Activated CD4-positive, alpha-beta T cell treated with anti-CD3 and anti-CD28 coated beads for 24 hours (primary cell): ENCODE results near the gene FAM13A.

Experiments
- DNase-seq, 2 donors: peaks; one replicate each; pipeline ENCODE4 v3.0.0-alpha.2; 2020; ENCODE audit warnings: low read depth in 2 of 2

Gene FAM13A

DNA sequence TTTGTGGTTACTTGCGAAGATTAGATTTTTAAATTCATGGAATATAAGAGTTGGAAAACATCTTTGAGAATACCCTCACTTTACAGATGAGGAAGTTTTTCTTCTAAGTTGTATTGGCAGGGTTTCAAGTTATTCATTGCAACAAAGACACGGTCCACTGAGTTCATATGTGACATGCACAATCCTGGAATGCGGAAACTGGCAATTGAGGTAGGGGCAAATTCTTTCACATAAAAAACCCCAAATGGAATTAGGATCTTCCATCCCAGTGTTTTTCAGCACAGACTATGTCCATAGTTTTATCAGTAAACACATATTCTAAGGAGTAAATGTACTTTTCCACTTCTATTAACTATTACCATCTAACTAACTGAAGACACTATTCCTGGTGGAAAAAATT is 277.6 kb downstream of the FAM13A start:
- DNase-seq = no peak

- DNase-seq = no peak
These were observed 281.5 kb downstream of the FAM13A start for GRCh38 chr4:88775529-88775928.

GRCh38 chr4:88775026-88775425 is 282.0 kb downstream of the FAM13A start:
- DNase-seq = no peak

- no peak for DNase-seq
These were observed 285.0 kb downstream of the FAM13A start for GRCh38 chr4:88771883-88772450.

GRCh38 chr4:88765729-88766128 is 291.3 kb downstream of the FAM13A start:
- DNase-seq = no peak

- DNase-seq = no peak
These were observed 293.9 kb downstream of the FAM13A start for GRCh38 chr4:88763075-88763474.

DNA sequence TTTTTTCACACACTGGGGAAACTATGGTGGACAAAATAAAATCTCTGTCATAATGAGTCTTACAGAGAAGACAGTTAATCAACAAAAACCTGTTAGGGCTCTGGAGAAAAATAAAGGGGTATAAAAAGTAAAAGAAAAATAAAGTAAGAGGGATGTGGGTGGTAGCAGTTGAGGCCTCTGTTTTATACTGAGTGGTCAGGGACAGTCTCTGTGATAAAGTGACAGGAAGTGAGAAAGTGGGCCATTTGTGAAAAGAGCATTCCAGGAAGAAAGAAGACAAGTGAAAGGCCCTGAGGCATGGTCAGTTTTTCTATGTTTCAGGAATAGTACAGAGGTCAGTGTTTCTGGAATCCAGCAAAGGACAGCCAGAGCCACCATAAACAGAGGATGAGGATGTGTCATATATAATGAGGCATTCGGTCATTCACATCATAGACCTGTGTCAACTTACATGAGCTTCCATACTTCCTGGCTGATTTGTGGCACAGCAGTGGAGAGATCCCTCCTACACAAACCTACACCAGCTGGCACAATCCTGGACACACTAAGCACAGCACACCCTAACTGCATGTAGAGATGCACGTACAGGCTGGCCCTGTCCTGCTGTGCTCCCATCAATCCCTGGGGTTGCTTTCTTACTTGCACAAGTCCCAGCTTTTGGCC is 295.0 kb downstream of the FAM13A start:
- DNase-seq = no peak

GRCh38 chr4:88761342-88761741 is 295.6 kb downstream of the FAM13A start:
- DNase-seq = no peak

GRCh38 chr4:88759895-88760290 is 297.1 kb downstream of the FAM13A start:
- no peak for DNase-seq

DNA sequence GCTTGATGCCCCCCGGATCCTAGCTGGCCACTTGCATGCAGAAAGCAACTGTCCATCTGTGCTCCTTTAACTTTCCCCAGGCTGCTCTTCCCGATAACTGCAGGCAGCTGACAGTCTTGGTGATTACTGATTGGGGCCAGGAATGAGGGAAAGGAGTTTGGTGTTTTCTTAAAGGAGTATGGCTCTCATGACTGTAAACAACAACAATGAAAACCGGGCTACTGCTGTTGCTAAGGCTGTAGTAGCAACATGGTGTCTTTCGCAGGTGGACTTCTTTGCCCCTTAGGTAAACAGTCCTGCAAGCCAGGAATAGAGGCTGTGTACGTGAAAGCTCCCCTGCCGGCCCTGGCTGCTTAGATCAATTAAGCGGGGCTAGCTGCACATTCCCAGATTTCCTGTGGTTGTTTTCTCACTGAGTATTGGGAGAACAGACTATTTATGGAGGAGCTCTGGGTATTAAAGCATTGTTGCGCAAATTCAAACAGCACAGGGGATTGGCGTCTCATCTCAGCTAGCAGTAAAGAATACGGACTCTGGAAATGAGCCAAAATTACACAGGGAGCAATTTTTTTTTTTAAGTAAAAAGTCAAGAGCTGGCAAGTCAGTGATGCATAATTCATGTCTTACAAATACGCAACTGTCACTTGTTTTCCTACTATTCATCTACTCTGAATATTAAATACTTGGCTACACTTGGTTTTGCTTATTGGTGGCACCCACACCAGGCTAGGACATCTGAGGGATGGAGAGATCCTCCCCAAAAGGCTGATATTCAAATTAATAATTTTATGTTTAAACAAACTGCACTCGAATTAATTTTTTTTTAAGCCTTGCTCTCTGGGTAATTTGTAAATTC is 297.7 kb downstream of the FAM13A start:
- no peak for DNase-seq

DNA sequence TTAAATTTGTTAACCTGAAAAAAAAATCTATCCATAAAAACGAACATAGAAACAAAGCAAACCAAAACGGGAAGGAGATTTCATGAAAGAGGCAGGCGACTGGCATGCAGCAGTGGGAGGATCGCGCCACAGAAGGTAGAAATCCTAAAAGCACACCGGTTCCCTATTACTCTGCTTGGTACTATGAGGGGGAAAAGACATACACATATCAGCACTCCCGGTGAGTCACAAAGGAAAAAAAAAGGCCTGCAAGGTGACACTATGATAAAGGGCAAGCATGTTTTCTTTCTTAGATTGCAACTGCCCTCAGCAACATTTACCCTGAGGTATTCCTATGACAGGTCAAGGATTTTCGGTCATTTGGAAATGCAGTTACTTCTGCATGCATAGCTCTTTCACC is 298.7 kb downstream of the FAM13A start:
- DNase-seq = no peak

- DNase-seq = no peak
These were observed 299.2 kb downstream of the FAM13A start for GRCh38 chr4:88757776-88758175.

- no peak for DNase-seq
These were observed 299.9 kb downstream of the FAM13A start for GRCh38 chr4:88757067-88757466.

DNA sequence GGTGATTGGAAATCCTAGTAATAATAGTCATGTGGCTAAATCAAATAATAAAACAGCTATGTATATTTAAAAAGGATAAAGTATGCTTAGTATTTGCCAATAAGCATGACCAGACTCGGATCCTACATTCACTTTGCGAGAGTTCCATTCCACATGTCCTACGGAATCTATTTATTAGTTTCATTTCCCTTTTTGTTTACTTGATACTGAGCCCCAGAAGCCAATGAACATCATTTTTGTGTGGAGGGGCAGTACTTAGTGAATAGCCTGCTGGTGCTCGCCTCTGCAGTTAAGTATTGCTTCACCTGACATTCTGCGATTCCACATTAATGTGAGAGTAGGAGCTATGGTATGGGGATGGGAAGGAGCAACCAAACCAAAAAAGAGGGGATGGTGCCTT is 300.8 kb downstream of the FAM13A start:
- no peak for DNase-seq

DNA sequence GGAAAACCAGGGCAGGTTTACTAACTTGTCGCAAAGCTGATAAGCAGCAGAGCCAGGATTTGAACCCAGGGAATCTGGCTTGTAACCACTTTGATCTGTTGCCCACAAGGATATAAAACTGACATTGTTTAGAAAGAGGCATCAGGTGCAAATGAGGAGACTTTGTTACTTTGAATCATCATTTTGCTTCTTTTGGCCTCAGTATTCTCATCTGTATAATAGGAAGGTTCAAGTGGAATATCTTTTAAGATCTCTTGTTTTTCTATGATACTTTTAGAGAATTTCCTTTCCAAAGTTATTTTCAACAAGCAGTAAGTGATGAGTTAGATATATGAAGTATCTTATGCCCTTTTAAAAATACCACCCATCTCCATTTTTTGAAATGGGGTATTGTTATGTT is 301.5 kb downstream of the FAM13A start:
- no peak for DNase-seq

DNA sequence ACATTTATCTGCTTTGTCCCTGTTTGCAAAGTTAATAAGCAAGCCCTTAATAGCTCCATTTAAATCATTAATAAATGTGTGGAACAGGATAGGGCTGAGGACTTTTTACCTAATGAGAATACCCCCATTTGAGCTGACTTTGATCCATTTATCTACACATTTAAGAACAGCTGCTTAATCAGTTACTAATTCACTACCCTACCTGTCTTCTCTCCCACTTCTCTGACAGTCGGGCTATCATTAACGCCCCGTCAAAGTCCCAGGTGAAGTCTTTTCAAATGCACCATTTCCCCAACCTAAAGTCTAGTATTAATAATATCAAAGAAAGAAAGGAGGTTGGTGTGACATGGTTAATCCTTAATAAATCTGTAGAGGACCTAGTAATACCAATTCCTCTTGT is 302.2 kb downstream of the FAM13A start:
- DNase-seq = no peak

DNA sequence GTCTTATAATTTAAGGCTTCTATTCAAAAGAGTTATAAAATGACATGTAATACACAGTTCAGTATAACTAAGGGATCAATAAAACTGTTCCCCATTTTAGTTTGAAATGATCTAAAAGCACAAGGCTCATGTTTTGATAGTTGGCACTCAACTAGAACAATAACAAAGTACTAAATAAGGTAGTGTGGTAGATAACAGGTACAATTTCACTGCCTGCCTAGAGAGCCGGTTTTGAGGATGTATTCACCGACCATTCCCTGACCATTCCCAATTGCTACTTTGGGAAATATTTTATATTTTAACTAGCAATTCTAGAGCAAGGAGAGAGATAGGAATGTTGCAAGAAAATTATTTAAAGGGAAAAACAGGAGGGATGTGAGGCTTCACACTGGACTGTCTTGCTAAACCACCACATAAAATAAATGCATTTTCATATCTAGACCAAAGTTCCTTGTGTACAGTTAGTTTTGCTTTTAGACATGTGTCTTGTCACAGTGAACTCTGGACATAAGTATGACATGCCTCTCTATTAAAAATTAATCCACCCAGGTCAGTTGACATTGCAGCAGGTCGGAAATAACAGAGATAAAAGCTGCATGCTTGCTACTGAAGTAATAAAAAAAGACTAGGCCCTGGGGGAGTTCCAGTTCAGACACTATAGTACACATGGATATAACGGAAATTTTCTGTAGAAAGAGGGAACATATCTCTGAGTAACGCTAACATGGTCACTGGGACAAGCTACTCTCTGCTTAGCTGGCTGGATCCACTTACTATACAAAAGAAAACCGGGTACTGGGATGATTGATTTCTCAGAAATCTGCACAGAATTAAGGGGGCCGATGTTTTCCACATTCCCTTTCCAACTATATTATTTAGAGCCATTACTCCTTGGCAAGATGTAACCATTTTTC is 303.1 kb downstream of the FAM13A start:
- no peak for DNase-seq

- DNase-seq = no peak
These were observed 304.2 kb downstream of the FAM13A start for GRCh38 chr4:88752754-88753153.

DNA sequence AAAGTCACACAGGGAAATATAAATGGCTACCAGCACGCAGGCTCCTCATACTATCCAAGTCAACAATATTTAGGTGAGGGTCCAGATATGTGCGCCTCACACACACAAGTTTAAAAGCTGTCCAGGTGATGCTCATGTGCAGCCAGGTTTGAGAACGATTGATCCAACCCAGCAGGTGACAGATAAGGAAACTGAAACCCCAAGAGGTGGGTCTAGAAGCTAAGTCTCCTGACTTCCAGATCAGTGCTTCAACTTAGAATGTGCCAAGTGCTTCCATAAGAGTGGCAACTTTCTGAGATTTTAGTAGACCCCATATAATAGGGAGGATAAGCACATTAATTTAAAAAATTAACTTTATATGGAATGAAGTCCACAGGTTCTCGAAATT is 304.9 kb downstream of the FAM13A start:
- DNase-seq = no peak

DNA sequence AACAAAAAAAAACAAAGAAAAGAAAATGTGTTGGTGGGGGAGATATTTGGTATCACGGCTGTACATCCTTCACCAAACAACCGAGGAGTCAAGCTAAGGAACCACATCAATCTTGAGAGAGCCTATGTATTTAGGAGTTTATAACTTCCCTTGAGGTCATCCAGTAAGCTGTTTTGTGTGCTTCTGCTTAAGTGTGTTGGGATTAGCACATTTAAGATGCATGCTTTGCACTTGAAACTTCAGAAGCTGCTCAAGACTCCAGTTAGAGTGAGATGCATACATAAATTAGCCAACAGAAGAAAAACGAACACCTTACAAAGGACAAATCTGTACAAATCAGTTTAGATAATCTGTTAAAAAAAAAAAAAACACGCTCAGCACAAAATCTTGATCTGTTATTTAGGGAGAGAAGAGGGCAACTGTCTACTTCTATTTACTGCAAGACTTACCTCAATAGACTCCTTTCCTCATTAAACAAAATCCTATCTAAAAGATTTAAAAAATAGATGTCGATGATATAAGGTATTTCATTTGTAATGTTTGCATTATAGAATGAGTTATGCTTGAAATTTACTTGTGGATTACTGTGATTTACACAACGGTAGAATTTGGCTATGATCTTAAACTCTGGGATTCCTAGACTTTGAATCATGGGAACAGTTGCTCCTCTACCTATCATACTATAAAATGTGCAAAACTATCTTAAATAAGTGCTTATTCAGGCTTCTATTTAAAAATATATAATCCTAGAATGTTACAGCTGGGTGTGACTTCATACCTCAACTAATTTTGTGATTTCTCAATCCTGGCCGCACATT is 305.5 kb downstream of the FAM13A start:
- DNase-seq = no peak

GRCh38 chr4:88750369-88750768 is 306.6 kb downstream of the FAM13A start:
- no peak for DNase-seq
